Esophagus squamous epithelium (tissue), 4 donors: Measurements from ENCODE around the gene SOHLH2.

Experiments
- POLR2A ChIP-seq, 4 donors: fragments of 450-650 bp; IDR thresholded peaks; one replicate each; pipeline ENCODE4 v1.6.1; 2017; ENCODE audit warnings: antibody characterized with exemption in 4 of 4, mild to moderate bottlenecking in 4 of 4, moderate library complexity in 3 of 4
- TF ChIP-seq, protein P1 (sequence below), 6 experiments: fragments of 450-650 bp in 4 of 6; fragments of 200-600 bp in 2 of 6; sonication (generic) in 2 of 6; IDR thresholded peaks; one replicate each; pipeline ENCODE4 v1.5.1; 2016 to 2019; ENCODE audit warnings: antibody characterized with exemption in 6 of 6, mild to moderate bottlenecking in 4 of 6, moderate library complexity in 4 of 6

DNA sequence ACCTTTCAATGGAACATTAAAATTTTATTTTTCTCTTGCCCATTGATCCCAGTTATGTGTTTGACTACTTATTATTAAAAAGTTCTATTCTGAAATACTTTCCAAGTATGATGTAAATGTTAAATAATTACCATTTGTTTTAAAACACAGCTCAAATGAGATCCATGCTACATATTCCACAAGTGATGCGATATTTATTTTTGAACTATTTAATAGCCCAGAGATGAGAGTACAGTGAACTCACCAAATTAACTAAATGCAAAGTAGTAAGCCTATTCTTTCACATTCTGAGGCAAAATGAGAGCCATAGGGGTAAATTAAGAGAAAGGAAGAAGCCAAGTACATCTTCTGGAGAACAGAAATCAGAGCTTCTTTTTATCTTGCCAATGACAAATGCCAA lies 82.0 kb downstream of the SOHLH2 start:
- TF ChIP-seq, protein P1, sequence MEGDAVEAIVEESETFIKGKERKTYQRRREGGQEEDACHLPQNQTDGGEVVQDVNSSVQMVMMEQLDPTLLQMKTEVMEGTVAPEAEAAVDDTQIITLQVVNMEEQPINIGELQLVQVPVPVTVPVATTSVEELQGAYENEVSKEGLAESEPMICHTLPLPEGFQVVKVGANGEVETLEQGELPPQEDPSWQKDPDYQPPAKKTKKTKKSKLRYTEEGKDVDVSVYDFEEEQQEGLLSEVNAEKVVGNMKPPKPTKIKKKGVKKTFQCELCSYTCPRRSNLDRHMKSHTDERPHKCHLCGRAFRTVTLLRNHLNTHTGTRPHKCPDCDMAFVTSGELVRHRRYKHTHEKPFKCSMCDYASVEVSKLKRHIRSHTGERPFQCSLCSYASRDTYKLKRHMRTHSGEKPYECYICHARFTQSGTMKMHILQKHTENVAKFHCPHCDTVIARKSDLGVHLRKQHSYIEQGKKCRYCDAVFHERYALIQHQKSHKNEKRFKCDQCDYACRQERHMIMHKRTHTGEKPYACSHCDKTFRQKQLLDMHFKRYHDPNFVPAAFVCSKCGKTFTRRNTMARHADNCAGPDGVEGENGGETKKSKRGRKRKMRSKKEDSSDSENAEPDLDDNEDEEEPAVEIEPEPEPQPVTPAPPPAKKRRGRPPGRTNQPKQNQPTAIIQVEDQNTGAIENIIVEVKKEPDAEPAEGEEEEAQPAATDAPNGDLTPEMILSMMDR (IDR thresholded peaks at IDR 0.05) = no peak
- no peak for TF ChIP-seq POLR2A (IDR thresholded peaks at IDR 0.05)
